Measurements from ENCODE around the gene WFDC11.

WFDC11 gene

DNA sequence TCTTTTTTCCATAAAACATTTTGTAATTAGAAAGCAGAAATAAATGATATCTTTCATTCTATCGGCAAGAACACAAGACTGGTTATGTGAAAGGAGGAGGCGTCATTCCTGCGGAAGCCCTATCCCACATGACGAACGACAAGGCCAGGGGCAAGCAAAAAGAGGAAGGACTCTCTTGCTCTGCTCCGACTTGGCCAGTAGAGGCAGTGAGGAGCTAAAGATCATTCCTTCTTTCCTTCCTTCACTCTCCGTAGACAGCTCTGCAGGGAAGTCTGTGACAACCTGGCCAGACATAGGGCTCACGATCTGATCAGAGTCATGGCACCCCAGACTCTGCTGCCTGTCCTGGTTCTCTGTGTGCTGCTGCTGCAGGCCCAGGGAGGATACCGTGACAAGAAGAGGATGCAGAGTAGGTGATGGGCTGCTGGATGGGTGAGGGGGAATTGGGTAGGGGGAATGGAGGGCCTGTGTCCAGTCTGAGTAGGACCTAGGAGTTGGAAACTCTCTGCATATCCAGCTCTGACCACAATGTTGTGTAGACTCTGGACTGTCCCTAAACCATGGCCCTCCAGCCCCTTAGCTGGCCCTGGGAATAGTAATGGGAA, 40.4 kb downstream of the WFDC11 start, which contains the start of gene WFDC10A:
Gene WFDC10A, plus strand, starts transcription at position 244 of the 605 bp plus-strand sequence. Its CDS starts 75 bp downstream, at position 319.
- H3K27me3 ChIP-seq (replicated peaks): no peaks in the 10 kb centered on the region
- H3K36me3 ChIP-seq (replicated peaks): no peaks in the 10 kb centered on the region
- DNase-seq: peak; percentile 43
- TF ChIP-seq, protein P1, sequence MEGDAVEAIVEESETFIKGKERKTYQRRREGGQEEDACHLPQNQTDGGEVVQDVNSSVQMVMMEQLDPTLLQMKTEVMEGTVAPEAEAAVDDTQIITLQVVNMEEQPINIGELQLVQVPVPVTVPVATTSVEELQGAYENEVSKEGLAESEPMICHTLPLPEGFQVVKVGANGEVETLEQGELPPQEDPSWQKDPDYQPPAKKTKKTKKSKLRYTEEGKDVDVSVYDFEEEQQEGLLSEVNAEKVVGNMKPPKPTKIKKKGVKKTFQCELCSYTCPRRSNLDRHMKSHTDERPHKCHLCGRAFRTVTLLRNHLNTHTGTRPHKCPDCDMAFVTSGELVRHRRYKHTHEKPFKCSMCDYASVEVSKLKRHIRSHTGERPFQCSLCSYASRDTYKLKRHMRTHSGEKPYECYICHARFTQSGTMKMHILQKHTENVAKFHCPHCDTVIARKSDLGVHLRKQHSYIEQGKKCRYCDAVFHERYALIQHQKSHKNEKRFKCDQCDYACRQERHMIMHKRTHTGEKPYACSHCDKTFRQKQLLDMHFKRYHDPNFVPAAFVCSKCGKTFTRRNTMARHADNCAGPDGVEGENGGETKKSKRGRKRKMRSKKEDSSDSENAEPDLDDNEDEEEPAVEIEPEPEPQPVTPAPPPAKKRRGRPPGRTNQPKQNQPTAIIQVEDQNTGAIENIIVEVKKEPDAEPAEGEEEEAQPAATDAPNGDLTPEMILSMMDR (IDR thresholded peaks at IDR 0.05; ENCODE audit: low read depth, low read length, missing control alignments): peak; percentile 88
- H3K4me3 ChIP-seq (ENCODE audit: low read depth, low read length): no peak within 1 kb of the TSS
- in situ Hi-C loops (cut with HindIII; ENCODE audit: low pct_ligation_motif_present, low sequenced_read_pairs): no loop called here
- no peak within 1 kb of the TSS for H3K27ac ChIP-seq

DNA sequence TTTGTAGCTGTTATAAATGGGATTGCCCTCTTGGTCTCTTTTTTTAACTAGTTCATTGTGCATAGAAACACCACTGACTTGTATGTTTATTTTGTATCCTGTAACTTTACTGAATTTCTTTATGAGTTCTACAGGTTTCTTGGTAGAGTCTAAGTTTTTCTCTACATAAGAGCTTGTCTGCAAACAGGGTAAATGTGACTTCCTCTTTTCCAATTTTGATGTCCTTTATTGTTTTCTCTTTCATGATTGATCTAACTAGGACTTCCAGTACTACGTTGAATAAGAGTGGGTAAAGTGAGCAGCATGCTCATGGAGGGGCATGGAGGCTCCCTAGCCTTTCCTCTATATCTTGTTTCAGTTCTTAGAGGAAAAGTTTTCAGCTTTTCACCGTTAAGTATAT, 43.5 kb downstream of the WFDC11 start:
- DNase-seq: no peak
- no peak overlapping the region for H3K4me3 ChIP-seq (ENCODE audit: low read depth, low read length)
- no peaks in the 10 kb centered on the region for H3K27me3 ChIP-seq (replicated peaks)
- no peak overlapping the region for H3K27ac ChIP-seq
- TF ChIP-seq, protein P1 (IDR thresholded peaks at IDR 0.05; ENCODE audit: low read depth, low read length, missing control alignments): no peak
- in situ Hi-C loops (cut with HindIII; ENCODE audit: low pct_ligation_motif_present, low sequenced_read_pairs): no loop called here
- no peaks in the 10 kb centered on the region for H3K36me3 ChIP-seq (replicated peaks)

DNA sequence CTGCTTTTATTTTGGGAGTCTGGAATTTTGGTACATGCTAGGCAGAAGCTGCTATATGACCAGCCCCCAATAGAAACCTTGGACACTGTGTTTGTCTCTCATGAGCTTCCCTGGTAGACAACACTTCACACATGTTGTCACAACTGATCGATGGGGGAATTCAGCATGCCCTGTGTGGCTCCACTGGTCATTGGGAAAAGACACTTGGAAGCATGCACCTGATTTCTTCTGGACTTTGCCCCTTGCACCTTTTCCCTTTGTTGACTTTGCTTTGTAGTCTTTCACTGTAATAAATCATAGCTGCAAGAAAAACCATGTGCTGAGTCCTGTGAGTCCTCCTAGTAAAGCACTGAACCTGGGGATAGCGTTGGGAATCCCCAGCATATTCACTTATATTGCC, 48.4 kb downstream of the WFDC11 start:
- no peaks in the 10 kb centered on the region for H3K36me3 ChIP-seq (replicated peaks)
- no peak overlapping the region for H3K4me3 ChIP-seq (ENCODE audit: low read depth, low read length)
- H3K27me3 ChIP-seq (replicated peaks): no peaks in the 10 kb centered on the region
- no peak overlapping the region for H3K27ac ChIP-seq
- TF ChIP-seq, protein P1 (IDR thresholded peaks at IDR 0.05; ENCODE audit: low read depth, low read length, missing control alignments): no peak
- no peak for DNase-seq
- in situ Hi-C loops (cut with HindIII; ENCODE audit: low pct_ligation_motif_present, low sequenced_read_pairs): no loop called here

DNA sequence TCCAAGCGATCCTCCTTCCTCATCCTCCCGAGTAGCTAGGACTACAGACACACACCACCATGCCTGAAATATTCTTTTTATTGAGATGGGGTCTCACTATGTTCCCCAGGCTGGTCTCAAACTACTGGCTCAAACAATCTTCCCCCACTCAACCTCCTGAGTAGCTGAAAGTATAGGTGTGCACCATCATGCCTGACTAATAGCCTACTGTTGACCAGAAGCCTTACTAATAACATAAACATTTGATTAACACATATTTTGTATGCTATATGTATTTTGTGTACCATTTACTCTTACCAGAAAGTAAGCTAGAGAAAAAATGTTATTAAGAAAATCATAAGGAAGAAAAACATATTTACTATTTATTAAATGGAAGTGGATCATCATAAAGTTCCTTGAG, 52.4 kb downstream of the WFDC11 start:
- Histone ChIP-seq H3K27ac (no peak overlapping the region), H3K27me3 (replicated peaks) (no peaks in the 10 kb centered on the region), H3K36me3 (replicated peaks) (no peaks in the 10 kb centered on the region), H3K4me3 (ENCODE audit: low read depth, low read length) (no peak overlapping the region)
- in situ Hi-C loops (cut with HindIII; ENCODE audit: low pct_ligation_motif_present, low sequenced_read_pairs): no loop called here
- DNase-seq: no peak
- TF ChIP-seq, protein P1 (IDR thresholded peaks at IDR 0.05; ENCODE audit: low read depth, low read length, missing control alignments): no peak

DNA sequence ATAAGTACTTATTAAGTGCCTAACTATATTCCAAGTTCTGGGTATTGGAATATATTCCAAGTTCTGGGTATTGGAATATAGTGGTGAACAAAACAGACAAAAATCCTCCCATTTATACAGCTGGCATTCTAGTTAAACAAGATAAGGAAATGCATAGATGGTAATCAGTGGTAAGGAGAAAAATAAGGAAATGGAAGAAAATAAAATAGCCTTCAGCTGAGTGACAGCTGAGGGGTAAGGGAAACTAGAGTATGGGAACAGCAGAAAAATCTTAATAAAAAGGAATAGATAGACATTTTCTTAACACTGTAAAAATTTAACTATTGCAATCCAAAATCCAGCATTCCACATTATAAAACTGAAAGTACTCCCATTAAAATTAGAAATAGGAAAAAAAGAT, 57.7 kb downstream of the WFDC11 start:
- no peak for DNase-seq
- in situ Hi-C loops (cut with HindIII; ENCODE audit: low pct_ligation_motif_present, low sequenced_read_pairs): no loop called here
- H3K27ac ChIP-seq: no peak overlapping the region
- TF ChIP-seq, protein P1 (IDR thresholded peaks at IDR 0.05; ENCODE audit: low read depth, low read length, missing control alignments): no peak
- H3K4me3 ChIP-seq (ENCODE audit: low read depth, low read length): no peak overlapping the region
- H3K27me3 ChIP-seq (replicated peaks): no peaks in the 10 kb centered on the region
- no peaks in the 10 kb centered on the region for H3K36me3 ChIP-seq (replicated peaks)

DNA sequence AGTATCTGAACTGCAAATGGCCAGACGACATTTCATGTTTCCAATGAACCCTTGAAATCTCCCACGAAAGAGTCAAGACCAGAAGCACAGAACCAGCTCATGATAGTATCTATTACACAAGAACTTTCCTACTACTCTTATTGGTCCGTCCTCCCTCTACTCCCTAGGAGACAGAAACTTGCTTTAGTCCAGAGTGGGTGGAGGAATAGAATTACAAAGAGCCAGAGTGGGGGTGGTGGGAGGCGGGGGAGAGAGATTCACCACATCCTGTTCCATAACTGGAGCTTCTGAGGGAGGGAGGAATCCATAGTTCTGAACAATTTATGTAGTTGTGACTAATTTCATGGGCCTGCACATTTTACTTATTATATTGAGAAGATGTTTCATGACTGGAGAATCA, 59.0 kb downstream of the WFDC11 start:
- Histone ChIP-seq H3K36me3 (replicated peaks) (no peaks in the 10 kb centered on the region), H3K27me3 (replicated peaks) (no peaks in the 10 kb centered on the region), H3K27ac (no peak overlapping the region), H3K4me3 (ENCODE audit: low read depth, low read length) (no peak overlapping the region)
- TF ChIP-seq, protein P1 (IDR thresholded peaks at IDR 0.05; ENCODE audit: low read depth, low read length, missing control alignments): no peak
- DNase-seq: peak; percentile 73
- in situ Hi-C loops (cut with HindIII; ENCODE audit: low pct_ligation_motif_present, low sequenced_read_pairs): no loop called here
